ENCODE results near the gene SFXN5.
"Not testable (repeated sequence)": the region's sequence is repeated elsewhere in the genome, so short reads cannot be mapped to it uniquely, and the experiment has no call there.

Gene SFXN5

GRCh38 chr2:72908741-72909140 lies 162.8 kb downstream of the SFXN5 start:
- DNase-seq (ENCODE audit: low read depth in 2 of 2): no peak

DNA sequence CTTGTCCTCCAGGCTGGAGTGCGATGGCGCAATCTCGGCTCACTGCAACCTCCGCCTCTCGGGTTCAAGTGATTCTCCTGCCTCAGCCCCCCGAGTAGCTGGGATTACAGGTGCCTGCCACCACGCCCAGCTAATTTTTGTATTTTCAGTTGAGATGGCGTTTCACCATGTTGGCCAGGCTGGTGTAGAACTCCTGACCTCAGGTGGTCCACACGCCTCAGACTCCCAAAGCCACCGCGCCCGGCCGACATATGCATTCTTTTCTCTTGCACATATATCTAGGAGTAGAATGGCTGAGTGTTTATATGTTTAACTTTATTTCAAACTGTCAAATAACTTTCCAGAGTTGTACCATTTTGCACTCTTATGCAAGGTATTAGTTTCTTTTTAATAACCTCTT lies 164.1 kb downstream of the SFXN5 start:
- DNase-seq (ENCODE audit: low read depth in 2 of 2): not testable (repeated sequence)

DNA sequence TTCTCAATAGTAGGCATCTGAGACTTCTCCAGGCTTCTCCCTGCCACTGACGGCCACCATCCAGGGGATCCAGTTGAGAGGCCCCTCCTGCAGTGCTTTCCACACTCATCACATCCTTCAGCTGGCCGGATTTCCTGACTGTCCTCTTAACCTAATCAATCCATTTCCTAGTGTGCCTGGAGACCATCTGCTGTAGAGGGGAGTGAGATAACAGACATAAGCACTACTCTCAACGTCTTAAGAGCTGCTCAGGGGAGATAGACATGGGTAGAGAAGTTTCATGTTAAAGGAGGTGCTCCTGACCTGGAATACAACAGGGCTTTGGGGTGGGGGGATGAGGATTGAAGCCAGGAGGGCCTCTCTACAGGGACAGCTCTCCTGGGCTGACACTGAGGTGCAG lies 170.1 kb downstream of the SFXN5 start:
- no peak for DNase-seq (ENCODE audit: low read depth in 2 of 2)

- no peak for DNase-seq (ENCODE audit: low read depth in 2 of 2)
Measured at GRCh38 chr2:72900191-72900825, 171.2 kb downstream of the SFXN5 start.

- DNase-seq (ENCODE audit: low read depth in 2 of 2): no peak
Measured at GRCh38 chr2:72898585-72898906, 173.0 kb downstream of the SFXN5 start.

DNA sequence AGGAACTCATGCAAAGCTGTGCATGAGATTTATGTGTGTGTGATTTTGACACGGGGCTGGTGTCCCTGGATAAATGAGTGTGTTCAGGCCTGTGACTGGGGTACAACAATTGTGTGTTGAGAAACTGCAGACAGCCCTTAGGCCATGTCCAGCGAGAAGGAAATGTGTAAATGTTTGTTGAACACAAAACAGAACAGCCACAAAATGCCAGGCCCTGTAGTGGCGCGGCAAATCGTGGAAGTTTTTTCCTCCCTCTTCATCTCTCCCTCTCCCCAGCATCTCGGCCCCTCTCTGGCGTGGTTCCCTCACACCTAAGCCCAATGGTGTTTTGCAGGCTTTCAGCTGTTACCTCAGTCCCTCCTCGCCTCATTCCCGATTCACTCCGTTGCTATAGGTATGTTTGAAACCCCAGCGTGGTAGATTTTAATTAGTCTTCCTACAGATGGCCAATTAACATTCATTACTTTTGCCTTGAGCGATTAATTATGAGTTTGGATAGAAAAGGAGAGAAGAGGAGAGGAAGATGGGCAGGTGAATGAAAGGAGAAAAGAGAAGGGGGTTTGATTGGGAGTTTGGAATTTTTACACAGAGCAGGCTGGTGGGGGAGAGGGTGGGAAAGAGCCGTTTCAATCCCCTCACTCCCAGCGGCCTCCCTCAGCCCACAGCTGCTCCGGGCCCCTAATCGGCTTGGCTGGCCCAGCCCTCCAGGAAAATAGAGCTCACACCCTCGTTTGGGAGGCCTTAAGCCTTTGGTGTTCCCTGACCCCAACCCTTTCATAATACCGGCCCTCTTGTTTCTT lies 173.5 kb downstream of the SFXN5 start:
- DNase-seq (ENCODE audit: low read depth in 2 of 2): no peak

GRCh38 chr2:72896446-72896845 lies 175.1 kb downstream of the SFXN5 start:
- DNase-seq (ENCODE audit: low read depth in 2 of 2): no peak

GRCh38 chr2:72895759-72896281 lies 175.7 kb downstream of the SFXN5 start:
- DNase-seq (ENCODE audit: low read depth in 2 of 2): no peak

- no peak for DNase-seq (ENCODE audit: low read depth in 2 of 2)
Measured at GRCh38 chr2:72895154-72895553, 176.4 kb downstream of the SFXN5 start.

GRCh38 chr2:72894514-72894913 lies 177.0 kb downstream of the SFXN5 start:
- DNase-seq (ENCODE audit: low read depth in 2 of 2): no peak

DNA sequence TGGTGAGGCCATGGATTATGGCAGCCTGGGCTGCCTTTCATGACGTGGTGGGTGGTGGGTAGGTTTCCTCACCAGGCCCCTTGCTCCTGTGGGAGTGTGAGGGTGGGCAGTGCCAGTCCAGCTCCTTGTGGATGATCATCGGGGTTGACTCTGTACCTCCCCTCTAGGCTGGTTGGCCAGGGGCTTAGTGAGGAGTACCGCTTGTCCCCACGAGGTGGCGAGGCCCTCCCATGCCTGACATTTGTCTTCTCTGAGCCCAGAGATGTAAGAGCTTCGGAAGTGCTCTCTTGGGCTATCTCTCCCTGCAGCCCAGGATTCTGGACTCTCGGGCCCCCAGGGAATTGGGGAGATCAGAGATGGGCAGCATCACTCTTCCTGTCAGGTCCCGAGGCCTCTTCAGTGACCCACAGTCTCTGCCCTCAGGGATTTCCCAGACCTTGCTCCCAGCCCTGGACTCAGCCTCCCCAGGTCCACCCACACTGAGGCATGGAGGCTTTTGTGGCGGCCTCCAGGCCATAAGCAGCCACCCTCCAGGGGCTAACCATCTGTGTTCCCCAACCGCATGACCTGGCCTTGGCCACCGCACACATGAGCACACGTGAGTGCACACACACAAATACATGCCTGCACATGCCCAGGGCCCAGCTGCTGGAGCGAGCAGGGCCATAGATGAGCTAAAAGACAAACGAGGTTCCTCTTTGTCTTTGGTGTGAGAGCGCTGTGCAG lies 177.8 kb downstream of the SFXN5 start:
- no peak for DNase-seq (ENCODE audit: low read depth in 2 of 2)

DNA sequence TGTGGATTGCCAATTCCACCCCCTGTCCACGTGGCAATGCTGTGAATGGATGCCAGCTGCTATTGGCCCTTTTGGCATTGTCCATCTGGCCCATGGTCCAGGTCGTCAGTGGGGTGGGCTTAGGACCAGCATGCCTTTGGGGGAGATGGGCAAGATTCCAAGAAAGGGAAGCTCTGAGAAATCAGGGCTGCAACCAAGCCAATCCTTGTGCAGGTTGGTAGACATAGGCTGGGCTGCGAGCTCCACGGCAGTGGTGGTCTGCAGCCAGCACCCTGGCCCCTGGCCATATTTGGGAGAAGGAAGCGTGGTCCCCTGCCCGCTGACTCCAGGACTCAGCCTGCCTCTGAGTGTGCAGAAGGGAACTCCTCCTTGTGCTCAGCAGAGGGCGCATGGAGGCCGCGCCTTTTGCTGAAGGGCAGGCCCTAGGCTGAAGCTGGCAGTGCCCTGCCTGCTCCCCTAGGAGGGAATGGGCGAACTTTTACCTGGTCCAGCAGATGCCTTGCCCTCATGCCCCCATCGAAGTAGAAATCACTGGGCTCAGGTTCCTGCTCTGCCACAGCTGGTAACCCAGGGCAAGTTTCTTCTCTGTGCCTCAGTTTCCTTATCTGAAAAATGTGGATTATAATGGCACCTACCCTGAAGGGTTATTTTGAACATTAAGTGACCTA lies 178.9 kb downstream of the SFXN5 start:
- DNase-seq (ENCODE audit: low read depth in 2 of 2): no peak
